ENCODE data around the gene PTGES. TPM values are rescaled to one million over a fixed set of nuclear protein-coding genes. Genes with fewer than 3 reads are reported as not detected.
"Not testable (repeated sequence)": the region's sequence is repeated elsewhere in the genome, so short reads cannot be mapped to it uniquely, and the experiment has no call there.

Gene PTGES
- not detected for polyA plus RNA-seq (2012; ENCODE audit: missing spikeins)

DNA sequence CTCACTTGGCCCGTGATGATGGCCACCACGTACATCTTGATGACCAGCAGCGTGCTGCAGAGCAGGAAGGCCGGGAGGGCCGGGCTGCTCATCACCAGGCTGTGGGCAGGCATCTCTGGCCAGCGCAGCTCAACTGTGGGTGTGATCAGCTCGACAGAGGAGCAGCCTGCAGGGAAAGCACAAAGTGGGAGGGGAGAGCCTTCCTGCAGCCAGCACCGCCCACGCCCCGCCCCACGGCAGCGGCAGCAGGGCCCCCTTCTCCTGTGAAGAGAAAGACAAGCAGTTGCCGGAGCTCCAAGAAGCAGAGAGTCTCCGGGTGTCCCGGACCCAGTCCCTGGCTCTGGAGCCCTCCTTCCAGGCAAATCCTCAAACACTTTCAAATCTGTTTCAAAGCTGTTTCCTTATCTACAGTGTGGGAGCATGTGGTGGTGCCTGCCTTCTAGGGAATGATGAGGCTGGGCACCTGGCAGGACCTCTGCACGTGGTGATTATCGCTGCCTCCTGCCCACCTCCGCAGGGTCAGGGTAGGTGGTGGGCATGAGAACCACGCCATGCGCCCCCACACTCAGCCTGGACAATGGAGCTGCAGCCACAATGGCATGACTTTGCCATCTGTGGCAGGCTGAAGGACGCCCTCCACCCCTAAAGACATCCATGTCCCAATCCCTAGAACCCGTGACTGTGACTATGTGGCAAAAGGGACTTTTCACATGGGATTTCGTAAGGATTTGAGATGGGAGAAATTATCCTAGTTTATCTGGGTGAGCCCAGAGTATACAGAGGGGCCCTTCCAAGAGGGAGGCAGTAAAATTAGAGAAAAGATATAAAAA, at the start of gene PTGES:
Gene PTGES, minus strand, starts transcription at position 143 of the 830 bp plus-strand sequence. Its CDS starts 30 bp downstream, at position 113.
- FAIRE-seq (no peak), DNase-seq (ENCODE audit: insufficient read length) (no peak)
- TF ChIP-seq POLR2AphosphoS5 (IDR thresholded peaks at IDR 0.05; ENCODE audit: low read depth, low read length) (no peak), POLR2A (IDR thresholded peaks at IDR 0.05; ENCODE audit: low read depth, low read length) (no peak), TAF1 (IDR thresholded peaks at IDR 0.05; ENCODE audit: borderline replicate concordance, low read depth, low read length) (no peak)

- FAIRE-seq (no peak), DNase-seq (ENCODE audit: insufficient read length) (no peak)
Observed at GRCh38 chr9:129801504-129801903, 48.7 kb upstream of the PTGES start.

GRCh38 chr9:129798973-129799372, 46.1 kb upstream of the PTGES start:
- TF ChIP-seq POLR2AphosphoS5 (IDR thresholded peaks at IDR 0.05; ENCODE audit: low read depth, low read length) (no peak), TAF1 (IDR thresholded peaks at IDR 0.05; ENCODE audit: borderline replicate concordance, low read depth, low read length) (no peak), POLR2A (IDR thresholded peaks at IDR 0.05; ENCODE audit: low read depth, low read length) (no peak)
- DNase-seq (ENCODE audit: insufficient read length), result no peak
- FAIRE-seq, result no peak

More at GRCh38 chr9:129801504-129801903, 48.7 kb upstream of the PTGES start:
- TF ChIP-seq TAF1 (IDR thresholded peaks at IDR 0.05; ENCODE audit: borderline replicate concordance, low read depth, low read length), result no peak
- TF ChIP-seq POLR2A (IDR thresholded peaks at IDR 0.05; ENCODE audit: low read depth, low read length), result no peak
- TF ChIP-seq POLR2AphosphoS5 (IDR thresholded peaks at IDR 0.05; ENCODE audit: low read depth, low read length), result no peak

DNA sequence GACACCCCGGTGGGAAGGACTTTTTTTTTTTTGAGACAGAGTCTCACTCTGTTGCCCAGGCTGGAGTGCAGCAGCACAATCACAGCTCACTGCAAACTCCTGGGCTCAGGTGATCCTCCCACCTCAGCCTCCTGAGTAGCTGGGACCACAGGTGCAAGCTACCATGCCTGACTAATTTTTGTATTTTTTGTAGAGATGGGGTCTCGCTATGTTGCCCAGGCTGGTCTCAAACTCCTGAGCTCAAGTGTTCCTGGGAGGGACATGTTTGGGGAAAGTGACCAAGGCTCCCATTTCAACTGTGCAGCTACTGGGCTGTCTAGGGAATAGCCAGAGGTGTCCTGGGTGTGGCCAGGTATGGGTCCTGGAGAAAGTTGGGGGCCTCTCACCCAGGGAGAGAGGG, 43.2 kb upstream of the PTGES start:
- DNase-seq (ENCODE audit: insufficient read length); FAIRE-seq: not testable (repeated sequence)

GRCh38 chr9:129794549-129794948, 41.7 kb upstream of the PTGES start:
- TF ChIP-seq POLR2A (IDR thresholded peaks at IDR 0.05; ENCODE audit: low read depth, low read length), result no peak
- no peak for TF ChIP-seq POLR2AphosphoS5 (IDR thresholded peaks at IDR 0.05; ENCODE audit: low read depth, low read length)
- no peak for TF ChIP-seq TAF1 (IDR thresholded peaks at IDR 0.05; ENCODE audit: borderline replicate concordance, low read depth, low read length)
- DNase-seq (ENCODE audit: insufficient read length) (no peak), FAIRE-seq (no peak)

DNA sequence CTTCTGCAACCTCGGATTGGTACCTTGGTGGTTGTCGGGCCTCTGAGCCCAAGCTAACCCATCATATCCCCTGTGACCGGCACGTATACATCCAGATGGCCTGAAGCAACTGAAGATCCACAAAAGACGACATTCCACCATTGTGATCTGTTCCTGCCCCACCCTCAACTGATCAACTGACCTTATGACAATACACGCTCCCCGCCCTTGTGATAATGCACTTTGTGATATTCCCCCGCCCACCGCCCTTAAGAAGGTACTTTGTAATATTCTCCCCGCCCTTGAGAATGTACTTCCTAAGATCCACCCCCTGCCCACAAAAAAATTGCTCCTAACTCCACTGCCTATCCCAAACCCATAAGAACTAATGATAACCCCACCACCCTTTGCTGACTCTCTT, 33.6 kb upstream of the PTGES start:
- TF ChIP-seq POLR2A (IDR thresholded peaks at IDR 0.05; ENCODE audit: low read depth, low read length) (no peak), POLR2AphosphoS5 (IDR thresholded peaks at IDR 0.05; ENCODE audit: low read depth, low read length) (no peak), TAF1 (IDR thresholded peaks at IDR 0.05; ENCODE audit: borderline replicate concordance, low read depth, low read length) (no peak)
- DNase-seq (ENCODE audit: insufficient read length) (no peak), FAIRE-seq (no peak)

DNA sequence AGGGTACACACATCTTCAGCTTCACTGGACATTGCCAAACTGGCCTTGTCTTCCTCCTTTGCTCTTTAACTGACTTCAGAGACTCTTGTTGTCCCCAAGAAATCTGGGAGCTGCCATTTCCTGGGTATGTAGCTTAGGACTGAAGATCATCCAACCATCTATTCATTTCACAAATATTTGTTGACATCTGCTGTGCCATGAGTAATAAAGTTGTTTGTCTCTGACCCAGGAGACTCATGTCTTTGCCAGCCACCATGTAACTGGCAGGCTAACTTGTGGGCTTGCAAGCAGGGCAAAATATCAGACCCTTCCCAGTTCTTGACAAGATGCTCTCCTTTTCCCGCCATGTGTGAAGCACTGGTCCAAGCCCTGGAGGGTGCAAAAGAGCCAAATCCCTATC, 33.0 kb upstream of the PTGES start:
- DNase-seq (ENCODE audit: insufficient read length) (no peak), FAIRE-seq (no peak)
- TF ChIP-seq POLR2A (IDR thresholded peaks at IDR 0.05; ENCODE audit: low read depth, low read length) (no peak), TAF1 (IDR thresholded peaks at IDR 0.05; ENCODE audit: borderline replicate concordance, low read depth, low read length) (no peak), POLR2AphosphoS5 (IDR thresholded peaks at IDR 0.05; ENCODE audit: low read depth, low read length) (no peak)

- not testable (repeated sequence) for DNase-seq (ENCODE audit: insufficient read length); FAIRE-seq
Observed at GRCh38 chr9:129784970-129785369, 32.1 kb upstream of the PTGES start.

DNA sequence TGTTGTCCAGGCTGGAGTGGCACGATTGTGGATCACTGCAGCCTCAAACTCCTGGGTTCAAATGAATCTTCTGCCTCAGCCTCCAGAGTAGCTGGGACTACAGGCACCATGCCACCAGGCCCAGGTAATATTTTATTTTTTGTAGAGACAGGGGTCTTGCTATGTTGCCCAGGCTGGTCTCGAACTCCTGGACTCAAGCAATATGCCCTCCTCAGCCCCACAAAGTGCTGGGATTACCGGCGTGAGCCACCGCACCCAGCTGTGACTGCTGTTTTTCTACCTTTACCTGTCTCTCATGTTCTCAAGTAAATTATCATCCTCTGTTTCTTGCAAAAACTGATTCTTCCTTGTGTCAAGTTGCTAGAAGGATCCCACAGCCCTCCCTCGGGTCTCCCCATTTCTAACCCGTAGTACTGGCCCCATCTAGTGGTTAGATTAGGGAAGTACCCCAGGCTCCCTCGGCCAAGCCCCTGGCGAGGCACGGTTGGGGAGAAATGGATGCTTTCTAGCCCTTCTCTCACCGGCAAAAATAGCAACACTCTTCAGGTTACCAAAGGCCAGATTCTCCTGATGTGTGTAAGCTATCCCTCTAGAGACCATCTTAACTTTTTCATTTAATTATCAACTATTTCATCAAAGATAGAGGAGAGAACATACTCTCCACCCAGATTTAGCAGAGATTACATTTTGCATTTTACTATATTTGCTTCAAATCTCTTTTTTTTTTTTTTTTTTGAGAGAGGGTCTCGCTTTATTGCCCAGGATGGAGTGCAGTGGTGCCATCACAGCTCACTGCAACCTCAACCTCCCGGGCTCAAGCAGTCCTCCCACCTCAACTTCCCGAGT, 30.9 kb upstream of the PTGES start:
- FAIRE-seq (peak; percentile 54), DNase-seq (ENCODE audit: insufficient read length) (peak; percentile 66)
- TF ChIP-seq POLR2A (IDR thresholded peaks at IDR 0.05; ENCODE audit: low read depth, low read length), result no peak
- TF ChIP-seq TAF1 (IDR thresholded peaks at IDR 0.05; ENCODE audit: borderline replicate concordance, low read depth, low read length), result no peak
- TF ChIP-seq POLR2AphosphoS5 (IDR thresholded peaks at IDR 0.05; ENCODE audit: low read depth, low read length), result no peak

GRCh38 chr9:129781981-129782380, 29.1 kb upstream of the PTGES start:
- FAIRE-seq, result no peak
- TF ChIP-seq POLR2AphosphoS5 (IDR thresholded peaks at IDR 0.05; ENCODE audit: low read depth, low read length), result no peak
- TF ChIP-seq TAF1 (IDR thresholded peaks at IDR 0.05; ENCODE audit: borderline replicate concordance, low read depth, low read length), result no peak
- no peak for TF ChIP-seq POLR2A (IDR thresholded peaks at IDR 0.05; ENCODE audit: low read depth, low read length)
- DNase-seq (ENCODE audit: insufficient read length), result no peak

DNA sequence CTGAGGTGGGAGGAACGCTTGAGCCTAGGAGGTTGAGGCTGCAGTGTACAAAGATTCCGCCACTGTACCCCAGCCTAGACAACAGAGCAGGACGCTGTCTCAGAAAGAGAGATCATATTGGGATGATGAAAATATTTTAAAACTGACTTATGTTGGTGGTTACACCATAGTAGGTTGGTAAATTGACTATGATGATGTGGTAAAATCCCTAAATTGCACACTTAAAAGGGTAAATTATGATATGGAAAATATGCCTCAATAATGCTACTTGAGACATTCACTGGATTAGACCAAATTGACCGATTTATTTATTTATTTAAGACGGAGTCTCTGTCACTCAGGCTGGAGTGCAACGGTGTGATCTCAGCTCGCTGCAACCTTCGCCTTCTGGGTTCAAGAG, 28.3 kb upstream of the PTGES start:
- no peak for TF ChIP-seq TAF1 (IDR thresholded peaks at IDR 0.05; ENCODE audit: borderline replicate concordance, low read depth, low read length)
- no peak for TF ChIP-seq POLR2A (IDR thresholded peaks at IDR 0.05; ENCODE audit: low read depth, low read length)
- no peak for TF ChIP-seq POLR2AphosphoS5 (IDR thresholded peaks at IDR 0.05; ENCODE audit: low read depth, low read length)
- no peak for FAIRE-seq
- no peak for DNase-seq (ENCODE audit: insufficient read length)
